Endothelial cell (in vitro differentiated cells): ENCODE measurements around the gene CYP4V2. TPM values are rescaled to one million over a fixed set of nuclear protein-coding genes. Genes with fewer than 3 reads are reported as not detected.

Source experiments
- DNase-seq: peaks from one replicate; pipeline ENCODE4 v3.0.0; 2021; ENCODE audit warnings: low spot score
- H3K27ac Mint-ChIP-seq: one replicate; pipeline ENCODE4 v1.8.0; 2021; ENCODE audit warnings: mixed read lengths, inconsistent platforms; ENCODE audit not compliant: unreplicated experiment
- H3K27me3 Mint-ChIP-seq: one replicate; pipeline ENCODE4 v1.8.0; 2021; ENCODE audit warnings: mild to moderate bottlenecking, moderate library complexity, mixed read lengths, inconsistent platforms; ENCODE audit not compliant: unreplicated experiment
- H3K36me3 Mint-ChIP-seq: one replicate; pipeline ENCODE4 v1.8.0; 2021; ENCODE audit warnings: mild to moderate bottlenecking, low read depth, mixed read lengths, inconsistent platforms; ENCODE audit not compliant: unreplicated experiment
- H3K4me1 Mint-ChIP-seq: one replicate; pipeline ENCODE4 v1.8.0; 2021; ENCODE audit warnings: mild to moderate bottlenecking, mixed read lengths, inconsistent platforms; ENCODE audit not compliant: unreplicated experiment
- H3K4me3 Mint-ChIP-seq: one replicate; pipeline ENCODE4 v1.8.0; 2021; ENCODE audit warnings: mild to moderate bottlenecking, mixed read lengths, inconsistent platforms; ENCODE audit not compliant: unreplicated experiment
- H3K9me3 Mint-ChIP-seq: one replicate; pipeline ENCODE4 v1.8.0; 2021; ENCODE audit warnings: mixed read lengths, inconsistent platforms; ENCODE audit not compliant: unreplicated experiment
- total RNA-seq: library from RNA; stranded (reverse); fragmentation: NEBNext Ultra II Directional; extraction: Animal tissue kit (Norgen Biotek cat#: 25700); gene quantifications from one replicate; pipeline ENCODE4 v1.2.1, GENCODE V29; 2021; ENCODE audit not compliant: unreplicated experiment
- TF ChIP-seq, protein P1 (sequence below): fragments of 200-600 bp; sonication (generic); IDR thresholded peaks from one replicate; pipeline ENCODE4 v1.5.0; 2021; ENCODE audit warnings: antibody characterized with exemption; ENCODE audit not compliant: unreplicated experiment

CYP4V2 gene
- total RNA-seq, 1 donor from 2014 or later = 4.5 TPM

DNA sequence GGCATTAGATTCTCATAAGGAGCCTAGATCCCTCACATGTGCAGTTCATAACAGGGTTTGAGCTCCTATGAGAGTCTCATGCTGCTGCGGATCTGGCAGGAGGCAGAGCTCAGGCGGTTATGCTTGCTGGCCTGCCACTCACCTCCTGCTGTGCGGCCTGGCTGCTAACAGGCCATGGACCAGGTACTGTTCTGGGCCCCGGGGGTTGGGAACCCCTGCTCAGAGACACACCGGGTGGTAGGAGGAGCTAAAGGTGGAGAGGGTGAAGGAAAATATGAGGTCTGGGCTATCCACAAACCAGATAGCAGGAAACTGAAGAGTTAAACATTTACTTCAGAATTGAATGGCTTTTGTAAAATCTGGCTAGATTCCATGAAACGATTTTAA lies 68.7 kb downstream of the CYP4V2 start:
- no peak for DNase-seq
- Mint-ChIP-seq H3K27ac (no peak overlapping the region), H3K4me3 (no peak overlapping the region), H3K27me3 (no peaks in the 10 kb centered on the region), H3K4me1 (no peaks in the 10 kb centered on the region), H3K9me3 (no peaks in the 10 kb centered on the region), H3K36me3 (no peaks in the 10 kb centered on the region)
- TF ChIP-seq, protein P1, sequence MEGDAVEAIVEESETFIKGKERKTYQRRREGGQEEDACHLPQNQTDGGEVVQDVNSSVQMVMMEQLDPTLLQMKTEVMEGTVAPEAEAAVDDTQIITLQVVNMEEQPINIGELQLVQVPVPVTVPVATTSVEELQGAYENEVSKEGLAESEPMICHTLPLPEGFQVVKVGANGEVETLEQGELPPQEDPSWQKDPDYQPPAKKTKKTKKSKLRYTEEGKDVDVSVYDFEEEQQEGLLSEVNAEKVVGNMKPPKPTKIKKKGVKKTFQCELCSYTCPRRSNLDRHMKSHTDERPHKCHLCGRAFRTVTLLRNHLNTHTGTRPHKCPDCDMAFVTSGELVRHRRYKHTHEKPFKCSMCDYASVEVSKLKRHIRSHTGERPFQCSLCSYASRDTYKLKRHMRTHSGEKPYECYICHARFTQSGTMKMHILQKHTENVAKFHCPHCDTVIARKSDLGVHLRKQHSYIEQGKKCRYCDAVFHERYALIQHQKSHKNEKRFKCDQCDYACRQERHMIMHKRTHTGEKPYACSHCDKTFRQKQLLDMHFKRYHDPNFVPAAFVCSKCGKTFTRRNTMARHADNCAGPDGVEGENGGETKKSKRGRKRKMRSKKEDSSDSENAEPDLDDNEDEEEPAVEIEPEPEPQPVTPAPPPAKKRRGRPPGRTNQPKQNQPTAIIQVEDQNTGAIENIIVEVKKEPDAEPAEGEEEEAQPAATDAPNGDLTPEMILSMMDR = no peak

Other genes with a start within 250 kb of the CYP4V2 start
- gene TLR3, start 122.4 kb upstream of the CYP4V2 start, total RNA-seq = not detected
- gene FAM149A, start 86.9 kb upstream of the CYP4V2 start, total RNA-seq = 0.33 TPM
- 0.46 TPM for gene KLKB1, start 35.9 kb downstream of the CYP4V2 start, total RNA-seq
- gene F11, start 74.6 kb downstream of the CYP4V2 start, total RNA-seq = 0.31 TPM